ENCODE results near the gene GPS1.

The GPS1 gene

GRCh38 chr17:82103553-82104451 is 52.1 kb downstream of the GPS1 start:
- no peak for DNase-seq (ENCODE audit: low read depth)

- no peak for DNase-seq (ENCODE audit: low read depth)
Measured at GRCh38 chr17:82104797-82105416, 53.2 kb downstream of the GPS1 start.

GRCh38 chr17:82105417-82105881 is 53.8 kb downstream of the GPS1 start:
- DNase-seq (ENCODE audit: low read depth): no peak

- DNase-seq (ENCODE audit: low read depth): no peak
Measured at GRCh38 chr17:82105882-82106687, 54.4 kb downstream of the GPS1 start.

- DNase-seq (ENCODE audit: low read depth): no peak
Measured at GRCh38 chr17:82106688-82107305, 55.1 kb downstream of the GPS1 start.
